ENCODE results near the gene TM9SF2.

DNA sequence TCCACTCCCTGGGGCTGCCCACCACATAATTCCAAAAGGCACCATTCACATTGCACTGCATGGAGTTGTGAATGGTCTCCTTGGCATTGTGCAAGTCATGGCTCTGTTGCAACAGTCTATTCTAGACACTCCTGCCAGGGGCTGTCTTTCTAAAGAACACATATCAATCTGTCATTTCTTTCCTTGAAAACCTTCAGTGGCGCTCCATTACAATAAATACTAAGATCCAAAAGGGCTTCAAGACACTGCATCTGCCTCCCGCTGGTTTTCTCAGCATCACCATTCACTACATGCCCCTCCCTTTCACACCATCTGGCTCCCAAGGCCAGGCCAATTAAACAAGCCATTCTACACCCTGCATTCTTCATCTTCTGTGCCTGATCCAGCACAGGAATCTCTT, 32.2 kb upstream of the TM9SF2 start:
- TF ChIP-seq GABPB2 (CRISPR knock-in tag; conservative IDR thresholded peaks at IDR 0.05): no peak
- no peak for TF ChIP-seq ZNF431 (CRISPR knock-in tag; IDR thresholded peaks at IDR 0.05)
- TF ChIP-seq, protein P1, sequence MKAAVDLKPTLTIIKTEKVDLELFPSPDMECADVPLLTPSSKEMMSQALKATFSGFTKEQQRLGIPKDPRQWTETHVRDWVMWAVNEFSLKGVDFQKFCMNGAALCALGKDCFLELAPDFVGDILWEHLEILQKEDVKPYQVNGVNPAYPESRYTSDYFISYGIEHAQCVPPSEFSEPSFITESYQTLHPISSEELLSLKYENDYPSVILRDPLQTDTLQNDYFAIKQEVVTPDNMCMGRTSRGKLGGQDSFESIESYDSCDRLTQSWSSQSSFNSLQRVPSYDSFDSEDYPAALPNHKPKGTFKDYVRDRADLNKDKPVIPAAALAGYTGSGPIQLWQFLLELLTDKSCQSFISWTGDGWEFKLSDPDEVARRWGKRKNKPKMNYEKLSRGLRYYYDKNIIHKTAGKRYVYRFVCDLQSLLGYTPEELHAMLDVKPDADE (conservative IDR thresholded peaks at IDR 0.05; ENCODE audit: control insufficient read depth, low read depth, low read length): no peak
- no peak for TF ChIP-seq NCOR1 (IDR thresholded peaks at IDR 0.05)
- TF ChIP-seq CBX8 (IDR thresholded peaks at IDR 0.05; ENCODE audit: borderline replicate concordance, extremely low read depth, low read depth, low read length, poor library complexity, severe bottlenecking): no peak
- no peak for TF ChIP-seq MTA3 (IDR thresholded peaks at IDR 0.05; ENCODE audit: borderline replicate concordance)
